NT2/D1 (cell line): Measurements from ENCODE around the gene NAT14.

Experiments
- SUZ12 ChIP-seq: IDR thresholded peaks from 2 replicates; pipeline ENCODE4 v1.6.1; 2011; ENCODE audit not compliant: insufficient read length, insufficient read depth; ENCODE audit errors: extremely low read depth
- YY1 ChIP-seq: IDR thresholded peaks from 2 replicates; pipeline ENCODE4 v1.6.1; 2011; ENCODE audit not compliant: insufficient read length, insufficient read depth

- TF ChIP-seq YY1 (no peak), SUZ12 (no peak)
Observed at GRCh38 chr19:55439052-55439451, 45.9 kb upstream of the NAT14 start.
